ENCODE data around the gene ZNRF1.

Gene ZNRF1

GRCh38 chr16:75062135-75062975 lies 63.5 kb downstream of the ZNRF1 start:
- no peak for DNase-seq

DNA sequence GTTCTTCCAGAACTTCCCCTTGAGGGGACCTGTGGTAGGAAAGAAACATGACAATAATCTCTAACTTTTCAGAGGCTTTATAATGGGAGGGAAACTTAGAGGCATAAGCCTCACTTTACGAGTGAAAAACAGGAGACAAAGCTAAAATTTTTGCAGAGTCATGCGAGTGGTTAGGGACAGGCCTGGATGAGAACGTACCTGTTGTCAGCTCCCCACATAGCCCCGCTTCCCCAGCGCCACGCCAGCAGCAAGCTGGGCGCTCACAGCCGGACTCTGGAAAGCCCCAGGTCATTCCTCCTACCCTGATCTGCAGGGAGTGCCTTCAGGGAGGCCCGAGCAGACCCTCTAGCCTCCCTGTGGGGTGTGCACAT lies 64.1 kb downstream of the ZNRF1 start:
- DNase-seq = no peak

GRCh38 chr16:75063549-75064088 lies 64.8 kb downstream of the ZNRF1 start:
- DNase-seq = no peak

DNA sequence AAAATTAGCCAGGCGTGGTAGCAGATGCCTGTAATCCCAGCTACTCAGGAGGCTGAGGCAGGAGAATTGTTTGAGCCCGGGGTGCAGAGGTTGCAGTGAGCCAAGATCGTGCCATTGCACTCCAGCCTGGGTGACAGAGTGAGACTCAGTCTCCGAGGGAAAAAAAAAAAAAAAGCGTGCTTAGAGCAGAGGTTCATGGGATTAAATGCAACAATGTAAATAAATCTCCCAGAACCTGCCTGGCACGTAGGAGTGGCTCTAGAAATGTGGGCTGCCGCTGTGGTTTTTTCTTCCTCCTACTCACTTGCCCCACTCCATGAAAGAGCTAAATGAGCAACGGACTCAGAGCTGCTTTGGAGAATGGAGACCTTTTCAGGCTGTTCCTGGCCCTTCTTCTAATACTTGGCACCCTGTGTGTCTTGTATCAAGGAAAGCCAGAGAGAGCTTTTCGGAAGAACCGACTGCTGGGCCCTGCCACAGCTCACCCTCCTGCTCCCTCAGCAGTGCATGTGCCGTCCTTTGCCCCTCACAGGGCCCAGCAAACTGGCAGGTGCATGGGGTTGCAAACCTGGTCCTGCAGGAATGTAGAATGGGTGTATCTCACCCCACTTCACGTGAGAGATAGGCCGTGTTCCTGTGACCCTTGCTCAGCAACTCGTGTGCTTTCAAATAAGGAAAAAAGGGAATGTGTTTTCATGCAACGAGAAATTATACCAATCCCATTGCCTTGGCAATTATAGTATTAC lies 65.8 kb downstream of the ZNRF1 start:
- DNase-seq = no peak

GRCh38 chr16:75065149-75065505 lies 66.3 kb downstream of the ZNRF1 start:
- DNase-seq = peak; percentile 31

DNA sequence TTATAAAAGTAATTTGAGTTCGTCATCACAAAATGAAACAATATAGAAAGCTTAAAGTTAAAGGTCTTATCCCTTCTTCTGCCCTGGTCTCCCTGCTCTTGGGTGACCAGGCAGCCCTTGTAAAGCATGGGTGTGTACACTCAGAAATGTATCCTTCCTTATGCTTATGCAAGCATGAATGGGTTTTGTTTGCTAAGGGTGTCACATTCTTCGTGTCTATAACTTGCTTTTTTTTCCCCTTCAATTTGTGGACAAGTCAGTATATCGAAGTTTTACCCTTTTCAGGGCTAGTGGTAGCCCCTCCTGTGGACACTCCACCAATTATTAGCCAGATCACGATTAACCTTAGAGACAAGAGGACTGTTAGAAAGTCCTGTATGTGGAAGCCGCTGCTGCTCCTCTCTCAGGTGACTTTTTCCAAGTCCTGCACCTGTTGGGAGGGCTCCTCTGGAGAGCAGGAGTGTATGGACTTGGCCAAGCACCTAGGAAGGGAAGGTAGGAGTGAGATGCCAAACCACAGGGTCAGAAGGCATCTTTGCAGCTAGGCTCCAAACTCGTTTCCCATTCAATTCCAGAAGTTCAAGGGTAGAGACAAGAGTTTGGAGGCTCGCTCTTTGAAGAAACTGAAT lies 66.8 kb downstream of the ZNRF1 start:
- DNase-seq = no peak

- DNase-seq = no peak
Observed at GRCh38 chr16:75066861-75067447, 68.1 kb downstream of the ZNRF1 start.

- no peak for DNase-seq
Observed at GRCh38 chr16:75068085-75069031, 69.5 kb downstream of the ZNRF1 start.

DNA sequence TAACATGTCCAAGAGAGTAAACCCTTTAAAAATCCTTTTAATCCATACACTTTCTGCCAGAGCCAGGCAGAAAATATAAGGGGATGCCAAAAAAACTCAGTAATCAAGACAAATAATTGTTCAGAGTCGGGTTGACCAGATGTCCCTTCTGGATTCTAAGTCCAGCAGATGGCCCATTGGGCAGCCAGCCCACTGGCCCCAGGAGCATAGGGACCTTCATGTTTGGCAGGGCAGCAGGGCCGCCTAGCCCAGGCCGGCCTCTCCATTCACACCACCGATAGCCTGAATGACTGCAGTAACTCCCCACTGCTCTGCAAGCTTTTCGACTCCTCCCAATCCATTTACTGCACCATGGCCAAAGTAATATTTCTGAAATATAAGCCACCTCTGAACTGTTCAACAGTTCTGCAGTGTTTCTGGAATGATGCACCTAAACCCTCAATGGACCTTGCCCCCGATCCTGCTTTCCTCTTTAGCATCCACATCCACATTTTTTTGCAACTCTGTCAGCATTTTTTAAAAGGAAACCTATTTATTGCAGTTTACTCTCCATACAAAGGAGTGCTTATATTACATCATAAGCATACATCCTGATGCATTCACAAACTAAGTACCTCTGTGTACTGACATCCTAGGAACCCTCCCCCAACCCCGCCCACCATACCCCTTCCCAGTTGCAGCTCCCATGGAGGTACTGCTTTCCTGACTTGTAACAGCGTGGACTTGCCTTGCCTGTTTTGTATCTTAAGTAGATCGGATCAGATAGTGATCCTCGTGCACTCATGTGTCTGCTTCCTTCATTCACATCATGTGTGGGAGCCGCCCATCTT lies 71.4 kb downstream of the ZNRF1 start:
- no peak for DNase-seq

DNA sequence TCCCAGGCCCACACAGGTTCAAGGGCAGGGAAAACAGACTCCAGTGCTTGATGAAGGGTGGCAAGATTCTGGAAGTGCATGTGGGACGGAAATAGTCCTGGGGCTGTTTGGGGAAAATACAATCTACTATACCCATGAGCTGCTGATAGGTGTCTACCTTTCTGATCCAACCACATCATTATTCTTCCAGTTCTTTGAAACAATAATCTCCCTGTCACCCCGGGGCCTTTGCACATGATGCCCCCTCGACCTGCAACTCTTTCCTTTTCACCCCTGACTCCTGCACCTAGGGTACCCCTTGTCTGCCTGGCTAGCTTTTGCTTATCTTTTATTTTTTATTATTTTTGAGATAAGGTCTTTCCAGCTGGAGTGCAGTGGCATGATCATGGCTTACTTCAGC lies 72.8 kb downstream of the ZNRF1 start:
- no peak for DNase-seq

GRCh38 chr16:75072239-75072947 lies 73.6 kb downstream of the ZNRF1 start:
- DNase-seq = no peak

GRCh38 chr16:75073545-75074303 lies 74.9 kb downstream of the ZNRF1 start:
- DNase-seq = no peak

DNA sequence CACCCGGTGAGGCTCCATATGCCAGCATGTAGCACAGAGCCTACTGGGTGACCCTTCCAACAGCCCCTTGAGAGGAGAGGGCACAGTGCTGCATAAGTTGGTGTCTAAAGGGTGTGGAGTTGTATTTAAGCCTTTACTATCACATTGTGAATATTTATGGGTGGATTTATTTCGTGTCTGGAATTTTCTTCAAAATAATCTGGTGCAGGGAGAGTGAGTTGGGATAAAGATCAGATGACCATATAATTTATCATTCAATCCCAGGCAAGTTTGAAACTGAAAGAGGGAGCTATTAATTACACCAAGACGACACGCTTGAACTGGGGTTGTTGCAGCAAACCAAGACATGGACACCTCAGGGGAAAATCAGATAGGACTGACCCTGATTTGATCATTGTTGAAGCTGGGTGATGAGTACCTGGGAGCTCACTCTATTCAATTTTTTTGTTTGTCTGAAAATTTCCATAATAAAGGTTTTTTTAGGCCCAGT lies 75.5 kb downstream of the ZNRF1 start:
- DNase-seq = no peak

- peak; percentile 93 for DNase-seq
Observed at GRCh38 chr16:75074920-75075687, 76.3 kb downstream of the ZNRF1 start.

GRCh38 chr16:75075688-75076268 lies 77.0 kb downstream of the ZNRF1 start:
- DNase-seq = no peak

DNA sequence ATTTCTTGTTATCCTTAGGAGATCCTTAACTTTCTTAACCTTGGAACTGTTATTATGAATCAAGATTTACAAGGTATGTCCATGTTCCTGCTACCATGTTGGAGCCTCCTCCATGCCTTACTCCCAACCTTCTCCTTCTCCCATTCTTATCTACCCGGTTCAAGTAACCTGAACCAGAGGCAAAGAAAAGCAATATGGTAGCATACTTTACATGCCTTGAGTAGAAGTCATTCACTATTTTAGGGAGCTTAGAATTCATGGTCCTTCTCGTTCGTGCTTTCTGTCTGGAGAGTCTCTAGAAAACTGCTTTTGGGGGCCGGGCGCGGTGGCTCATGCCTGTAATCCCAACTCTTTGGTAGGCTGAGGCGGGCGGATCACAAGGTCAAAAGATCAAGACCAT lies 80.1 kb downstream of the ZNRF1 start:
- DNase-seq = no peak

GRCh38 chr16:75079346-75079926 lies 80.6 kb downstream of the ZNRF1 start:
- DNase-seq = no peak

Measured in CD4-positive, alpha-beta T cell treated with Interleukin-10 for 1 hour (primary cell).